SK-N-SH (cell line): ENCODE results near the gene RPS6KA2. TPM values are rescaled to one million over a fixed set of nuclear protein-coding genes. Genes with fewer than 3 reads are reported as not detected.

Experiments
- CTCF ChIA-PET: fragments of 300-600, 350-600 bp; formaldehyde crosslinking; extraction: SDS; loops from one replicate; lab custom pipeline; 2021; lab: Yijun Ruan, JAX
- POLR2A ChIA-PET: fragments of 350-600 bp; sonication (Branson Sonifier 250); formaldehyde crosslinking; extraction: SDS; loops from one replicate; lab custom pipeline; 2020; ENCODE audit warnings: antibody characterized with exemption, inconsistent platforms; lab: Yijun Ruan, JAX
- DNase-seq: peaks from one replicate; pipeline ENCODE4 v3.0.0; 2012
- H2AFZ ChIP-seq: fragments of 200-600 bp; sonication (generic); 2 replicates; pipeline ENCODE4 v1.8.1; 2016; ENCODE audit warnings: antibody characterized with exemption, mild to moderate bottlenecking, low read depth
- H3F3A ChIP-seq: fragments of 200-600 bp; sonication (generic); replicated peaks from 2 replicates; pipeline ENCODE3; 2016; ENCODE audit warnings: antibody characterized with exemption, mild to moderate bottlenecking; ENCODE audit not compliant: insufficient read depth
- H3K27ac ChIP-seq, 2 experiments: fragments of 200-500 bp in 1 of 2; fragments of 200-600 bp in 1 of 2; sonication (Bioruptor generic) in 1 of 2; sonication (generic), shearing (Covaris generic) in 1 of 2; 2 replicates each; pipeline versions ENCODE4 v1.5.1 to v1.6.1; 2014 to 2016; ENCODE audit warnings: low read depth in 2 of 2, inconsistent platforms in 1 of 2, low read length in 1 of 2, mild to moderate bottlenecking in 1 of 2, mixed read lengths in 1 of 2
- H3K27me3 ChIP-seq: fragments of 200-600 bp; sonication (generic), shearing (Covaris generic); 2 replicates; pipeline ENCODE4 v1.6.1; 2016; ENCODE audit warnings: mixed run types; ENCODE audit not compliant: insufficient read depth
- H3K36me3 ChIP-seq, 2 experiments: fragments of 200-500 bp in 1 of 2; fragments of 200-600 bp in 1 of 2; sonication (Bioruptor generic) in 1 of 2; sonication (generic) in 1 of 2; replicated peaks in 1 of 2; 2 replicates each; pipeline versions ENCODE3 to v1.5.1; 2014 to 2016; ENCODE audit warnings: low read length in 1 of 2, mild to moderate bottlenecking in 1 of 2; ENCODE audit not compliant: insufficient read depth in 2 of 2, control insufficient read depth in 1 of 2
- H3K4me1 ChIP-seq, 2 experiments: fragments of 200-500 bp in 1 of 2; fragments of 200-600 bp in 1 of 2; sonication (Bioruptor generic) in 1 of 2; sonication (generic), shearing (Covaris generic) in 1 of 2; 2 replicates each; pipeline versions ENCODE4 v1.5.1 to v1.6.1; 2014 to 2016; ENCODE audit warnings: low read depth in 1 of 2, low read length in 1 of 2, mixed run types in 1 of 2; ENCODE audit not compliant: insufficient read depth in 2 of 2, control insufficient read depth in 1 of 2
- H3K4me2 ChIP-seq: fragments of 200-600 bp; sonication (generic), shearing (Covaris generic); 2 replicates; pipeline ENCODE4 v1.6.1; 2017; ENCODE audit warnings: mixed run types
- H3K4me3 ChIP-seq, 2 experiments: fragments of 200-500 bp in 1 of 2; fragments of 200-600 bp in 1 of 2; sonication (Bioruptor generic) in 1 of 2; sonication (generic), shearing (Covaris generic) in 1 of 2; 2 replicates each; pipeline versions ENCODE4 v1.5.1 to v1.8.1; 2014 to 2016; ENCODE audit warnings: low read depth in 2 of 2, inconsistent platforms in 1 of 2, low read length in 1 of 2, mild to moderate bottlenecking in 1 of 2, mixed read lengths in 1 of 2, moderate library complexity in 1 of 2
- H3K79me2 ChIP-seq: fragments of 200-600 bp; sonication (generic); 2 replicates; pipeline ENCODE4 v1.8.1; 2017; ENCODE audit warnings: mild to moderate bottlenecking; ENCODE audit not compliant: insufficient read depth
- H3K9ac ChIP-seq: fragments of 200-600 bp; sonication (generic); 2 replicates; pipeline ENCODE4 v1.6.1; 2017; ENCODE audit warnings: mixed run types
- H3K9me2 ChIP-seq: fragments of 200-600 bp; sonication (generic); 2 replicates; pipeline ENCODE4 v1.6.1; 2017; ENCODE audit warnings: mixed run types
- H3K9me3 ChIP-seq: fragments of 200-600 bp; sonication (generic); 2 replicates; pipeline ENCODE4 v1.6.1; 2017; ENCODE audit warnings: mixed run types, mild to moderate bottlenecking, moderate library complexity
- H4K20me1 ChIP-seq: fragments of 200-600 bp; sonication (generic); 2 replicates; pipeline ENCODE4 v1.6.1; 2017; ENCODE audit warnings: mild to moderate bottlenecking, mixed run types; ENCODE audit not compliant: insufficient read depth
- EZH2phosphoT487 ChIP-seq: fragments of 200-600 bp; sonication (generic); IDR thresholded peaks from 2 replicates; pipeline ENCODE4 v1.6.1; 2017; ENCODE audit warnings: low read depth, mixed run types, mild to moderate bottlenecking, antibody characterized with exemption, moderate library complexity, borderline replicate concordance
- FOXJ3 ChIP-seq: sonication (generic); formaldehyde crosslinking; IDR thresholded peaks from 2 replicates; pipeline ENCODE4 v1.5.1; 2020; ENCODE audit warnings: mild to moderate bottlenecking, missing genetic modification reagents
- FOXM1 ChIP-seq: IDR thresholded peaks from 2 replicates; pipeline ENCODE4 v1.4.0; 2012; ENCODE audit warnings: low read depth, mild to moderate bottlenecking
- IRF3 ChIP-seq: fragments of 150-350 bp; IDR thresholded peaks from 2 replicates; pipeline ENCODE4 v1.6.1; 2016; ENCODE audit warnings: mild to moderate bottlenecking, low read depth, low read length
- MEF2A ChIP-seq: IDR thresholded peaks from 2 replicates; pipeline ENCODE4 v1.4.0; 2012; ENCODE audit warnings: low read depth, borderline replicate concordance
- NRF1 ChIP-seq: IDR thresholded peaks from 2 replicates; pipeline ENCODE4 v1.6.1; 2012; ENCODE audit warnings: low read depth, mild to moderate bottlenecking, low read length
- PBX3 ChIP-seq: IDR thresholded peaks from 2 replicates; pipeline ENCODE4; 2012
- POLR2AphosphoS5 ChIP-seq: IDR thresholded peaks from 2 replicates; pipeline ENCODE4 v1.6.1; 2012; ENCODE audit warnings: low read depth, low read length
- REST ChIP-seq: IDR thresholded peaks from 2 replicates; pipeline ENCODE4 v1.6.1; 2012; ENCODE audit warnings: mild to moderate bottlenecking, low read depth, low read length, moderate library complexity
- SMC3 ChIP-seq: IDR thresholded peaks from 2 replicates; pipeline ENCODE4 v1.6.1; 2012; ENCODE audit warnings: low read depth, low read length, improper control_type of control experiment
- TCF12 ChIP-seq: IDR thresholded peaks from 2 replicates; pipeline ENCODE4 v1.4.0; 2012
- TEAD4 ChIP-seq: IDR thresholded peaks from 2 replicates; pipeline ENCODE4 v1.4.0; 2012; ENCODE audit warnings: mild to moderate bottlenecking, borderline replicate concordance; ENCODE audit not compliant: insufficient read depth
- USF1 ChIP-seq: IDR thresholded peaks from 2 replicates; pipeline ENCODE4 v1.4.0; 2012; ENCODE audit warnings: low read depth, borderline replicate concordance
- YY1 ChIP-seq: IDR thresholded peaks from 2 replicates; pipeline ENCODE4 v1.4.0; 2012; ENCODE audit warnings: low read depth, mild to moderate bottlenecking
- WGBS: methylation state at CpG from one replicate; pipeline ENCODE4 v1.1.6; 2017; ENCODE audit warnings: low lambda C conversion rate; 5-methylcytosine and 5-hydroxymethylcytosine counted together
- polyA plus RNA-seq, 3 experiments: library from polyadenylated mRNA; depleted of rRNA; stranded (reverse); fragments of >200 nt; gene quantifications; 2 replicates each; pipeline ENCODE4 v1.2.3, GENCODE V29; 2012

RPS6KA2 gene
- polyA plus RNA-seq, 1 of the 3 experiments (the other 2 are of a cell fraction), result 59.5 TPM

GRCh38 chr6:166611631-166612030 is 15.4 kb downstream of the RPS6KA2 start:
- H3K4me2 ChIP-seq, result no peak overlapping the region
- H3F3A ChIP-seq, result peaks cover 3% of the 10 kb centered on the region
- ChIA-PET CTCF (no interaction called here), POLR2A (no interaction called here)
- no peak overlapping the region for H2AFZ ChIP-seq
- 84% methylated on average over 3 of the region's 4 CpGs for WGBS
- H3K9me2 ChIP-seq, result no peaks in the 10 kb centered on the region
- peaks cover 2 to 51% of the 10 kb centered on the region in 2 experiments; a peak in 1 of 4 replicates for H3K4me1 ChIP-seq
- H3K79me2 ChIP-seq, result peaks cover 93% of the 10 kb centered on the region
- H3K4me3 ChIP-seq, result no peak overlapping the region
- peaks cover 11% of the 10 kb centered on the region; the same call in 1 of the 2 replicates for H4K20me1 ChIP-seq
- H3K9ac ChIP-seq, result no peak overlapping the region
- no peaks in the 10 kb centered on the region for H3K9me3 ChIP-seq
- H3K27ac ChIP-seq, result no peak overlapping the region
- DNase-seq, result no peak
- no peaks in the 10 kb centered on the region for H3K27me3 ChIP-seq
- no peak for TF ChIP-seq MEF2A
- no peak for TF ChIP-seq IRF3
- peaks cover 13 to 22% of the 10 kb centered on the region in 2 experiments for H3K36me3 ChIP-seq

- Histone ChIP-seq H3K79me2 (peaks cover 92% of the 10 kb centered on the region), H3K4me3 (no peak overlapping the region), H3K9ac (no peak overlapping the region), H3K9me3 (no peaks in the 10 kb centered on the region), H2AFZ (no peak overlapping the region), H4K20me1 (peaks cover 11% of the 10 kb centered on the region; the same call in 1 of the 2 replicates), H3F3A (peaks cover 3% of the 10 kb centered on the region), H3K36me3 (peaks cover 12 to 19% of the 10 kb centered on the region in 2 experiments), H3K27ac (no peak overlapping the region), H3K27me3 (no peaks in the 10 kb centered on the region), H3K4me1 (peaks cover 6 to 43% of the 10 kb centered on the region in 2 experiments; a peak in 1 of 4 replicates), H3K9me2 (no peaks in the 10 kb centered on the region), H3K4me2 (no peak overlapping the region)
- 94% methylated on average over 9 of the region's 9 CpGs for WGBS
- POLR2A ChIA-PET, result no interaction called here
- no peak for TF ChIP-seq NRF1
- no peak for TF ChIP-seq FOXJ3 (CRISPR knock-in tag)
- TF ChIP-seq USF1, result no peak
- TF ChIP-seq PBX3, result no peak
- no peak for TF ChIP-seq REST
- TF ChIP-seq POLR2AphosphoS5, result no peak
- TF ChIP-seq YY1, result no peak
- TF ChIP-seq TCF12, result no peak
- no peak for TF ChIP-seq TEAD4
- no peak for TF ChIP-seq EZH2phosphoT487
- no peak for TF ChIP-seq FOXM1
- no peak for TF ChIP-seq SMC3
- TF ChIP-seq IRF3, result no peak
- DNase-seq, result no peak
- CTCF ChIA-PET, result interaction anchor here (1.1 kb wide), 1 partner anchor 11 kb away, joined by 3 read pairs; no protein-coding TSS in a partner anchor
Measured at GRCh38 chr6:166610069-166610468, 17.0 kb downstream of the RPS6KA2 start.
